CD4-positive, alpha-beta T cell (primary cell): ENCODE data around the gene RAB22A. TPM values are rescaled to one million over a fixed set of nuclear protein-coding genes. Genes with fewer than 3 reads are reported as not detected.
"Not testable (repeated sequence)": the region's sequence is repeated elsewhere in the genome, so short reads cannot be mapped to it uniquely, and the experiment has no call there.

ENCODE experiments used
- ATAC-seq: fragments of 200-7000 bp; cut with Tn5 transposase; one replicate; pipeline ENCODE4 v1.10.0; 2022; ENCODE audit warnings: mild to moderate bottlenecking; ENCODE audit not compliant: poor library complexity
- CTCF ChIA-PET: fragments of 350-600 bp; sonication (Branson Sonifier 250); formaldehyde crosslinking; loops from one replicate; lab custom pipeline; 2021; ENCODE audit warnings: antibody characterized with exemption, inconsistent platforms; lab: Charles Lee
- POLR2A ChIA-PET: fragments of 350-600 bp; sonication (Branson Sonifier 250); formaldehyde crosslinking; loops from one replicate; lab custom pipeline; 2021; ENCODE audit warnings: antibody characterized with exemption, inconsistent platforms; lab: Charles Lee
- DNase-seq, 14 experiments: peaks; one replicate each; pipeline ENCODE4 v3.0.0-alpha.2; 2013 to 2020; ENCODE audit warnings: mixed read lengths in 2 of 14
- H3K27ac ChIP-seq, 2 donors: one replicate each; pipeline versions ENCODE4 v1.5.1 to v1.7.0; 2013; ENCODE audit warnings: low read length in 2 of 2, low read depth in 1 of 2, mild to moderate bottlenecking in 1 of 2
- H3K27me3 ChIP-seq, 2 experiments: 1 replicate in 1 of 2; 2 replicates in 1 of 2; pipeline versions ENCODE4 v1.6.1 to v1.7.0; 2013; ENCODE audit warnings: low read length in 2 of 2, control low read depth in 1 of 2, mild to moderate bottlenecking in 1 of 2, moderate library complexity in 1 of 2; ENCODE audit not compliant: insufficient read depth in 2 of 2, control insufficient read depth in 1 of 2
- H3K36me3 ChIP-seq: one replicate; pipeline ENCODE4 v1.6.1; 2013; ENCODE audit warnings: low read length, control low read depth; ENCODE audit not compliant: insufficient read depth
- H3K4me1 ChIP-seq: one replicate; pipeline ENCODE4 v1.6.1; 2013; ENCODE audit warnings: low read length, control low read depth; ENCODE audit not compliant: insufficient read depth
- H3K4me3 ChIP-seq: one replicate; pipeline ENCODE4 v1.5.1; 2013; ENCODE audit warnings: mild to moderate bottlenecking, low read length, moderate library complexity
- H3K9me3 ChIP-seq, 2 experiments: 1 replicate in 1 of 2; 2 replicates in 1 of 2; pipeline versions ENCODE4 v1.6.1 to v1.7.0; 2013; ENCODE audit warnings: low read length in 2 of 2, mild to moderate bottlenecking in 2 of 2, control low read depth in 1 of 2, moderate library complexity in 1 of 2; ENCODE audit not compliant: control insufficient read depth in 1 of 2, insufficient read depth in 1 of 2
- H3K27ac Mint-ChIP-seq: one replicate; pipeline ENCODE4 v1.8.0; 2020; ENCODE audit warnings: mixed read lengths
- H3K27me3 Mint-ChIP-seq: one replicate; pipeline ENCODE4 v1.8.0; 2021; ENCODE audit warnings: mixed read lengths
- H3K36me3 Mint-ChIP-seq: one replicate; pipeline ENCODE4 v1.8.0; 2021; ENCODE audit warnings: low read depth, mixed read lengths
- H3K4me1 Mint-ChIP-seq: one replicate; pipeline ENCODE4 v1.8.0; 2021; ENCODE audit warnings: low read depth, mixed read lengths
- H3K4me3 Mint-ChIP-seq: one replicate; pipeline ENCODE4 v1.8.0; 2020; ENCODE audit warnings: mild to moderate bottlenecking, mixed read lengths
- H3K9me3 Mint-ChIP-seq: one replicate; pipeline ENCODE4 v1.8.0; 2020; ENCODE audit warnings: mixed read lengths
- intact Hi-C, 2 experiments: fragments of 100-400 bp; cut with DNase I in 1 of 2; cut with micrococcal nuclease in 1 of 2; formaldehyde crosslinking; loops; one replicate each; pipeline versions ENCODE4 v1.15.1 to v1.9.0; 2023 to 2025; cut with DNase I, micrococcal nuclease
- total RNA-seq, 174 experiments: library from RNA in 2 of 174; stranded (reverse) in 2 of 174; gene quantifications; one replicate each; pipeline ENCODE4 v1.2.3 and lab custom pipeline; 2021 to 2026
- TF ChIP-seq, protein P1 (sequence below): fragments of 200-600 bp; IDR thresholded peaks from one replicate; pipeline ENCODE4 v1.8.0; 2022; ENCODE audit warnings: antibody characterized with exemption, mild to moderate bottlenecking

Gene RAB22A
- total RNA-seq, 2 experiments from 2014 or later: 16.5 to 17.2 TPM

DNA sequence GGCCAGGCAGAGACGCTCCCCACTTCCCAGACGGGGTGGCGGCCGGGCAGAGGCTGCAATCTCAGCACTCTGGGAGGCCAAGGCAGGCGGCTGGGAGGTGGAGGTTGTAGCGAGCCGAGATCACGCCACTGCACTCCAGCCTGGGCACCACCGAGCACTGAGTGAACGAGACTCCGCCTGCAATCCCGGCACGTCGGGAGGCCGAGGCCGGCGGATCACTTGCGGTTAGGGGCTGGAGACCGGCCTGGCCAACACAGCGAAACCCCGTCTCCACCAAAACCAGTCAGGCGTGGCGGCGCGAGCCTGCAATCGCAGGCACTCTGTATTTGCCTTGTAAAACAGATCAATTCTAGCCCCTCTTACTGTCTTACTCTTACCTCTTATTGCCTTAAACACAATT lies 105.3 kb downstream of the RAB22A start:
- H3K27ac ChIP-seq, H3K27me3 ChIP-seq, H3K4me1 ChIP-seq, H3K9me3 Mint-ChIP-seq, H3K4me3 ChIP-seq, H3K9me3 ChIP-seq, ATAC-seq, H3K27ac Mint-ChIP-seq, intact Hi-C loops, DNase-seq, POLR2A ChIA-PET, CTCF ChIA-PET, H3K4me3 Mint-ChIP-seq, H3K27me3 Mint-ChIP-seq: not testable (repeated sequence)
- Mint-ChIP-seq H3K4me1 (peaks cover 52% of the 10 kb centered on the region), H3K36me3 (peaks cover 31% of the 10 kb centered on the region)
- peaks cover 16% of the 10 kb centered on the region for H3K36me3 ChIP-seq

DNA sequence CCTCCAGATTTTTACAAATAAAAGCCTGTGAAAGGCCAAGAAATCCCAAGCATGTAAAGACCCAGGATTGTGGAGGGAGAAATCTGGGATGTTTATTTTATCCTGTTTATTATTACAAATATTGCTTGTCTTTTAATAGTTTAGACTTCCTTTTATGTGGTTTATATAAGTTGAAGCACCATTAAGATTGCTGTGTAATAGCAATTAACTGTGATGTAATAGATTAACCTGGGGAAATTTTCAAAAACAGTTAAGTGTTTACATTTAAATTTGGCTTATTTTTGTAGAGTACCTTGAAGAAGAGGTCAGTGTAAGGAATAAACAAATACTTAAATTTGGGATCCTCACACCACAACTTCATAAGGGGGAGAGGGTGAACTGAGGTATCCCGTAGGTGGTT lies 106.5 kb downstream of the RAB22A start:
- Mint-ChIP-seq H3K4me1 (peaks cover 44% of the 10 kb centered on the region), H3K27me3 (no peaks in the 10 kb centered on the region), H3K27ac (peak overlapping the region; percentile 79), H3K9me3 (no peaks in the 10 kb centered on the region), H3K4me3 (peak overlapping the region; percentile 11), H3K36me3 (peaks cover 44% of the 10 kb centered on the region)
- Histone ChIP-seq H3K27ac (peak overlapping the region in 1 of 2 donors; percentile 5), H3K36me3 (peaks cover 26% of the 10 kb centered on the region), H3K27me3 (no peaks in the 10 kb centered on the region), H3K4me3 (no peak overlapping the region), H3K4me1 (peaks cover 8% of the 10 kb centered on the region), H3K9me3 (peaks cover 0 to 4% of the 10 kb centered on the region in 2 experiments)
- ATAC-seq (no peak), DNase-seq (no peak)
- ChIA-PET CTCF (no interaction called here), POLR2A (no interaction called here)
- intact Hi-C loops: no loop called here
- TF ChIP-seq, protein P1, sequence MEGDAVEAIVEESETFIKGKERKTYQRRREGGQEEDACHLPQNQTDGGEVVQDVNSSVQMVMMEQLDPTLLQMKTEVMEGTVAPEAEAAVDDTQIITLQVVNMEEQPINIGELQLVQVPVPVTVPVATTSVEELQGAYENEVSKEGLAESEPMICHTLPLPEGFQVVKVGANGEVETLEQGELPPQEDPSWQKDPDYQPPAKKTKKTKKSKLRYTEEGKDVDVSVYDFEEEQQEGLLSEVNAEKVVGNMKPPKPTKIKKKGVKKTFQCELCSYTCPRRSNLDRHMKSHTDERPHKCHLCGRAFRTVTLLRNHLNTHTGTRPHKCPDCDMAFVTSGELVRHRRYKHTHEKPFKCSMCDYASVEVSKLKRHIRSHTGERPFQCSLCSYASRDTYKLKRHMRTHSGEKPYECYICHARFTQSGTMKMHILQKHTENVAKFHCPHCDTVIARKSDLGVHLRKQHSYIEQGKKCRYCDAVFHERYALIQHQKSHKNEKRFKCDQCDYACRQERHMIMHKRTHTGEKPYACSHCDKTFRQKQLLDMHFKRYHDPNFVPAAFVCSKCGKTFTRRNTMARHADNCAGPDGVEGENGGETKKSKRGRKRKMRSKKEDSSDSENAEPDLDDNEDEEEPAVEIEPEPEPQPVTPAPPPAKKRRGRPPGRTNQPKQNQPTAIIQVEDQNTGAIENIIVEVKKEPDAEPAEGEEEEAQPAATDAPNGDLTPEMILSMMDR: no peak

DNA sequence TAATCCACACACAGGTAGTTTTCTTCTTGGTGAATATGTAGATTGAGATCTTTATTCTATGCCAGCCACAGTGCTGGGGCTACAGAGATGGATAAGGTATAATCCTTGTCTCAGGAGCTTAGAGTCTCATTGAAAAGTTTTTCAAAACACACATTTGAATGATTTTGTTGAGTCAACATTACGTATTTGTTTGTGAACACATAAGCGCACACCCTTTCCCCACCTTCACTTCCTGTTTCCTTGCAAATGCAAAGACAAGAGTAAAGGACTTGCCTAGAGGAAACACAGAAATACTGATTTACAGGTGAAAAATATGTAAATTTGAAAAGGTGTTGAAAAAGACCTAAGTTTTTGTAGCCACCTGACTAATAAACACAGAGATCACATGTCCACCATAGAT lies 107.3 kb downstream of the RAB22A start:
- no peaks in the 10 kb centered on the region for H3K27me3 Mint-ChIP-seq
- POLR2A ChIA-PET: interaction anchor here (1.0 kb wide), 1 partner anchor 28 kb away, joined by 3 read pairs; the partner anchor contains the start of gene VAPB
- peaks cover 44% of the 10 kb centered on the region for H3K4me1 Mint-ChIP-seq
- intact Hi-C loops: no loop called here
- Histone ChIP-seq H3K27me3 (no peaks in the 10 kb centered on the region), H3K27ac (peak overlapping the region in 1 of 2 donors; percentile 5), H3K9me3 (peaks cover 0 to 4% of the 10 kb centered on the region in 2 experiments), H3K36me3 (peaks cover 27% of the 10 kb centered on the region), H3K4me3 (no peak overlapping the region), H3K4me1 (peaks cover 8% of the 10 kb centered on the region)
- H3K27ac Mint-ChIP-seq: peak overlapping the region; percentile 79
- peaks cover 52% of the 10 kb centered on the region for H3K36me3 Mint-ChIP-seq
- TF ChIP-seq, protein P1: no peak
- DNase-seq (peak in 5 of 14 experiments; percentile 8 to 56 (median 40)), ATAC-seq (peak; percentile 92)
- H3K4me3 Mint-ChIP-seq: peak overlapping the region; percentile 11
- no peaks in the 10 kb centered on the region for H3K9me3 Mint-ChIP-seq
- CTCF ChIA-PET: no interaction called here

Other genes with a start within 250 kb of the RAB22A start
- not detected for gene ANKRD60, start 81.1 kb upstream of the RAB22A start, total RNA-seq
- 10 to 100 TPM; 25.2 to 29.4 TPM for gene VAPB, start 79.5 kb downstream of the RAB22A start, total RNA-seq
- gene APCDD1L, start 205.7 kb downstream of the RAB22A start, total RNA-seq: not detected